Adrenal gland (tissue), 12 donors: ENCODE data around the gene TBC1D10A. TPM values are rescaled to one million over a fixed set of nuclear protein-coding genes. Genes with fewer than 3 reads are reported as not detected.

Source experiments
- DNase-seq, 7 donors: peaks; one replicate each; pipeline ENCODE4 v3.0.0-alpha.2; 2019 to 2020
- H3K27ac ChIP-seq, 5 donors: fragments of 200-600 bp; sonication (generic) in 4 of 5; 1 replicate in 3 of 5; 2 replicates in 2 of 5; pipeline versions ENCODE4 v1.5.1 to v1.8.0; 2016 to 2020; ENCODE audit warnings: mild to moderate bottlenecking in 1 of 5
- H3K27me3 ChIP-seq: fragments of 200-600 bp; 2 replicates; pipeline ENCODE4 v1.8.0; 2021
- H3K36me3 ChIP-seq, 2 donors: fragments of 200-600 bp; replicated peaks in 1 of 2; 1 replicate in 1 of 2; 2 replicates in 1 of 2; pipeline versions ENCODE4 v1.5.1 to v1.8.0; 2018 to 2022
- H3K4me1 ChIP-seq, 2 donors: fragments of 200-600 bp; replicated peaks in 1 of 2; 1 replicate in 1 of 2; 2 replicates in 1 of 2; pipeline versions ENCODE4 v1.5.1 to v1.8.0; 2018 to 2021
- H3K4me3 ChIP-seq, 4 donors: fragments of 200-600 bp; sonication (generic) in 3 of 4; one replicate each; pipeline ENCODE4 v1.5.1; 2016 to 2018
- H3K9me3 ChIP-seq, 3 donors: fragments of 200-600 bp; sonication (generic) in 1 of 3; replicated peaks in 1 of 3; 1 replicate in 2 of 3; 2 replicates in 1 of 3; pipeline versions ENCODE4 v1.5.1 to v1.8.0; 2016 to 2021
- CTCF ChIP-seq, 6 experiments: fragments of 450-650 bp in 4 of 6; fragments of 200-600 bp in 2 of 6; sonication (generic) in 1 of 6; IDR thresholded peaks; 1 replicate in 5 of 6; 2 replicates in 1 of 6; pipeline versions ENCODE4 v1.5.1 to v1.8.0; 2016 to 2021; ENCODE audit warnings: antibody characterized with exemption in 6 of 6, mild to moderate bottlenecking in 2 of 6, moderate library complexity in 1 of 6
- POLR2A ChIP-seq, 2 donors: fragments of 450-650 bp; IDR thresholded peaks; one replicate each; pipeline ENCODE4 v1.6.1; 2017; ENCODE audit warnings: antibody characterized with exemption in 2 of 2, mild to moderate bottlenecking in 2 of 2, moderate library complexity in 1 of 2
- WGBS, 4 donors: extraction: QIAGEN DNeasy Blood & Tissue Kit in 2 of 4; methylation state at CpG; one replicate each; pipeline versions ENCODE4 v1.1.5 to v1.1.7; 2013 to 2017; 5-methylcytosine and 5-hydroxymethylcytosine counted together
- intact Hi-C, 2 donors: fragments of 100-400 bp; cut with DNase I; formaldehyde crosslinking; loops; one replicate each; pipeline versions ENCODE4 v1.14.1 to v1.15.0; 2022 to 2023
- polyA plus RNA-seq, 3 donors: library from polyadenylated mRNA; stranded (reverse); fragments of 200-250 nt in 2 of 3; fragments of 350-450 nt in 1 of 3; fragmentation: Illumina TruSeq in 1 of 3; extraction: RNeasy Lipid Tissue Mini Kit (QIAGEN cat#74804) in 1 of 3; gene quantifications; one replicate each; pipeline ENCODE4 v1.2.3, GENCODE V29; 2013 to 2014
- total RNA-seq, 9 donors: library from RNA; depleted of rRNA in 4 of 9; stranded (reverse); fragments of >200 nt in 4 of 9; fragments of 120-200 nt in 1 of 9; fragmentation: NEBNext Ultra II Directional in 1 of 9; extraction: Animal tissue kit (Norgen Biotek cat#: 25700) in 1 of 9; gene quantifications; one replicate each; pipeline versions ENCODE4 v1.1.0 to v1.2.4, GENCODE V29; 2013 to 2023
- donor health status: healthy with polysubstance abuse.
- donor health status: Bipolar disorder and iron deficiency.
- donor health status: DM: yes; HTN: yes; CAD: no.
- donor health status: DM: no; HTN: no; CAD: no.
- donor health status: DM: no; HTN: no; CAD: no.
- donor health status: DM: yes; HTN: yes; CAD: no.

TBC1D10A gene
- total and polyA plus RNA-seq, 12 donors, result 11.7 to 55.0 (median 29.6) TPM

GRCh38 chr22:30337461-30337778 lies 10.7 kb upstream of the TBC1D10A start:
- peaks cover 0 to 100% of the 10 kb centered on the region in 2 donors for H3K36me3 ChIP-seq
- no peak for DNase-seq
- no peaks in the 10 kb centered on the region for H3K9me3 ChIP-seq
- H3K4me1 ChIP-seq, result peaks cover 3 to 19% of the 10 kb centered on the region in 2 donors
- WGBS, 4 donors, result 82 to 90% (median 83%) methylated on average over 6 to 8 of the region's 8 CpGs
- no peaks in the 10 kb centered on the region for H3K27me3 ChIP-seq
- H3K4me3 ChIP-seq, result no peak overlapping the region
- no peak for TF ChIP-seq CTCF (IDR thresholded peaks at IDR 0.05)
- no peak for TF ChIP-seq POLR2A (IDR thresholded peaks at IDR 0.05)
- intact Hi-C loops, result no loop called here
- no peak overlapping the region for H3K27ac ChIP-seq

GRCh38 chr22:30336752-30337460 lies 10.2 kb upstream of the TBC1D10A start:
- TF ChIP-seq CTCF (IDR thresholded peaks at IDR 0.05) (no peak), POLR2A (IDR thresholded peaks at IDR 0.05) (no peak)
- Histone ChIP-seq H3K4me1 (peaks cover 3 to 17% of the 10 kb centered on the region in 2 donors), H3K27me3 (no peaks in the 10 kb centered on the region), H3K9me3 (no peaks in the 10 kb centered on the region), H3K4me3 (no peak overlapping the region), H3K27ac (no peak overlapping the region), H3K36me3 (peaks cover 0 to 98% of the 10 kb centered on the region in 2 donors)
- intact Hi-C loops, result no loop called here
- DNase-seq, result no peak
- 83 to 93% (median 93%) methylated on average over 4 of the region's 4 CpGs for WGBS, 4 donors

GRCh38 chr22:30335236-30335635 lies 8.5 kb upstream of the TBC1D10A start:
- H3K4me1 ChIP-seq, result peaks cover 0 to under 1% of the 10 kb centered on the region in 2 donors
- no peak for TF ChIP-seq CTCF (IDR thresholded peaks at IDR 0.05)
- TF ChIP-seq POLR2A (IDR thresholded peaks at IDR 0.05), result no peak
- no peak for DNase-seq
- H3K36me3 ChIP-seq, result peaks cover 0 to 82% of the 10 kb centered on the region in 2 donors
- 96 to 100% (median 98%) methylated on average over 1 of the region's 1 CpG; no CpG with 5 or more reads in 1 of the 4 donors for WGBS, 4 donors
- no peak overlapping the region for H3K4me3 ChIP-seq
- H3K27me3 ChIP-seq, result no peaks in the 10 kb centered on the region
- no peak overlapping the region for H3K27ac ChIP-seq
- no peaks in the 10 kb centered on the region for H3K9me3 ChIP-seq
- intact Hi-C loops, result no loop called here

GRCh38 chr22:30334646-30335045 lies 7.9 kb upstream of the TBC1D10A start:
- Histone ChIP-seq H3K27me3 (no peaks in the 10 kb centered on the region), H3K27ac (no peak overlapping the region), H3K9me3 (no peaks in the 10 kb centered on the region), H3K4me1 (no peaks in the 10 kb centered on the region), H3K4me3 (no peak overlapping the region), H3K36me3 (peaks cover 0 to 76% of the 10 kb centered on the region in 2 donors)
- intact Hi-C loops, result no loop called here
- DNase-seq, result no peak
- TF ChIP-seq POLR2A (IDR thresholded peaks at IDR 0.05) (no peak), CTCF (IDR thresholded peaks at IDR 0.05) (no peak)
- WGBS, 4 donors, result 93 to 98% (median 96%) methylated on average over 3 to 4 of the region's 4 CpGs
